DMS 273 (cell line): Measurements from ENCODE around the gene NRAS.

Experiments
- DNase-seq: peaks from one replicate; lab custom pipeline; 2025; ENCODE audit not compliant: unreplicated experiment; lab: John Stamatoyannopoulos, UW

NRAS gene

GRCh38 chr1:114685851-114686250, 30.7 kb downstream of the NRAS start:
- DNase-seq, result no peak

DNA sequence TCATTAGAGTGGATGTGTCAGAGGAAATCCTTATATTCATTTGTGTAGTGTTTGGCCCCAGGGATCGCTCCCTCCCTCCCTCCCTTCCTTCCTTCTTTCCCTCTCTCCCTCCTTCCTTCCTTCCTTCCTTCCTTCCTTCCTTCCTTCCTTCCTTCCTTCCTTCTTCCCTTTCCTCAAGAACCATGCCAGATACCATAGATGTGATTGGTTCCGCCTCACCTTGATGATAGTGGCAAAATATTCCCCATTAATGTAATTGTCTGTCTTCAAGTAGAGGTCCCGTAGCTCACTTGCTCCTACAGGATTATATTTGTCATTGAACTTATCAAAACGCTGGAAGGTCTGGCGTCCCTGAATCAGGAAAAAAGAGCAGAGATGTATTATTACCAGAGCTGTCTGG, 38.9 kb downstream of the NRAS start:
- no peak for DNase-seq

- DNase-seq, result no peak
Observed at GRCh38 chr1:114676115-114676514, 40.5 kb downstream of the NRAS start.

GRCh38 chr1:114671939-114672275, 44.7 kb downstream of the NRAS start:
- no peak for DNase-seq

GRCh38 chr1:114671011-114671938, 45.3 kb downstream of the NRAS start:
- peak; percentile 36 for DNase-seq

GRCh38 chr1:114670083-114671010, 46.2 kb downstream of the NRAS start:
- DNase-seq, result peak; percentile 93

DNA sequence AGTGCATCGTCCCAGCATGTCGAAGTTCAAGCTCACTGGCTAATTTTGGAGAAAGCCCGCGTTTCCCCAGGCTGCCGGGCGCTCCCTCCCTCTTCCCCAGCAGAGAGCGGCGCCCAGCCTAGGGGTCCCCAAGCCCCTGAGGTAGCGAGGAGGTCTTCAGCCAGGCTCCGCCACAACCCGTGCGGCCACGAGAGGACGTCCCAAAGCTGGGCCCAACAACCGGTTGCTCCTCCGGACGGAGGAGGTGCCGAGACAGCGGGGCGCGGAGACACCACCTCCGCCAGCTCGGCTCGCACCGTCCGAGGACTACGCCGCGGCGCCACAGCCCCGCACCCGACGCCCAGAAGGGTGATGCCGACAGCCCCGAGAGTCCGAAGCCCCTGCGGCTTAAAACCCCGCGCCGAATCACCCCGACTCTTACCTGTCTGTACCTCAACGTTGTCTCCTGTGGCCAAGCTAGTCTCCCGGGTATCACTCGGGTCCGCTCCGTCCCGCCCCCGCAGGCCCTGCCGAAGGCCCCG, 46.9 kb downstream of the NRAS start, which contains the start of gene DENND2C:
DENND2C (minus strand) TSS at position 488 of the 521 bp plus-strand sequence. CDS start 44,065 bp downstream, outside the sequence.
- peak; percentile 88 for DNase-seq

- peak; percentile 35 for DNase-seq
Observed at GRCh38 chr1:114668784-114669561, 47.6 kb downstream of the NRAS start.

DNA sequence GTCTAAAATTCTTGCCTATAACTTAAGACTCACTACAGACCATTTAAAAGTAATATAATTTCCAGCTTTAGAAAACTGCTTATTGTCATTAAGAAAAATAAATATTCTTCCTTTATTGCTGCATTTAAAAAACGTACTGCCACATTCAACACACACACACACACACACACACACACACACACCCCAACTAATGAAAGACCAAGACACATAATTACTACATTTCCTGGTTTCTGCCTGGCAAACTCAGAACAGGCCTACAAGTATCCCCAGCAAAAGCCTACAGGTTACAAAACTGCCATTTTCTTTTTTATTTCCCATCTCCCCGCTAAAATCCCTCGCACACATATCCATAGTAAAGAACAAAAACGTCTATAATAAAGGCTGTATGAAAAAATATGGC, 48.2 kb downstream of the NRAS start:
- DNase-seq, result no peak

GRCh38 chr1:114666954-114667353, 49.6 kb downstream of the NRAS start:
- no peak for DNase-seq

DNA sequence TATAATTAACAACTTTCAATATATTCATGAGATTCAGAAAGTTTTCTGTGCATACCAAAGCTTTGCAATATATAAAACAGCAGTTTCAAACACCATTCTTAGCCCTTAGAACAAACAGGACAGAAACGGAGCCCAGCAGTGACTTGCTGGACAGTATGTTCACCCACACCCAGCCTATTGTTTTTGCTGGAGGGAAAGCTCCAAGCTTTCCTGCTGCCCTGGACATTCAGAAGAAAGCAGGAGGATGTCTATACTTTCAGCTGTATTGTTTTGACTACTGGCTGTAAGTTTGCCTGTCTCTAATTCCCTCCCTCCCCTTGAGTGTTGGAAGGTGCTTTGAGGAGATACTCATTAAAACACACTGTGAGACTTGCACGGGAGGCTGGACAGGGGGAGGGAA, 56.3 kb downstream of the NRAS start:
- DNase-seq, result no peak
